GM19193 (cell line): ENCODE data around the gene PDLIM4.

ENCODE experiments used
- POLR2A ChIP-seq: IDR thresholded peaks from 4 replicates; pipeline ENCODE4 v1.6.1; 2011; ENCODE audit not compliant: insufficient read depth, insufficient read length; ENCODE audit errors: extremely low read depth

PDLIM4 gene

DNA sequence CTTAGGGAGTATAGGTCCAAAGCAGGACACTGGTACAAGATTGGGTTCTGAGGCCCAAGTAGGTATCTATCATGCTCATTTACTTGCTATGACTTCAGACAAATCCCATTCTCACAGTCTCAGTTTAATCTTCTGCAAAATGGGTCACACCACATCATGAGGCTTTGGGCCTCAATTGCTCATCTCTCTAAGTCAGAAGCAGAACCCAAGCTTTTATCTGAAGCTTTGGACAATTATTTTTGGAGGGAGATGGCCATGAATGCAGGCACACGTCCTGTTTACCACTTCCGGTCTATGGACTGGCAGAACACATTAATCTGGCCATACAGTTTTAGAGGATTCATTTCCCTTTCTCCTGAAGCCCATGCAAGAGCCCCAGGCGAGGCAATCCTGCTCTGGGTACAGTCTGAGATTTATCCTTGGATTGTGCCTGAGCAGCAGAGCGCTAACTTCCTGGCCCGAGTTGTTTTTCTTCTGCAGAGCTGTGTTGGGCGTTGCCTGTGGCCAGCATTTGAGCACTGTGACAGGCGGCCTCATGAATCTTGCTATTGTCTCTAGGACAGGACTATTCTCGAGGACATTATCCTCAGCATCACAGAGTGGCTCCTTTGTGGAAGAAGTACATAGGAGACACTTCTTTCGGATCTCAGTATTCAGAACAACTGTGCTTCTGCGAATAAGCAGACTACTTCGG, 52.8 kb downstream of the PDLIM4 start:
- no peak for TF ChIP-seq POLR2A

DNA sequence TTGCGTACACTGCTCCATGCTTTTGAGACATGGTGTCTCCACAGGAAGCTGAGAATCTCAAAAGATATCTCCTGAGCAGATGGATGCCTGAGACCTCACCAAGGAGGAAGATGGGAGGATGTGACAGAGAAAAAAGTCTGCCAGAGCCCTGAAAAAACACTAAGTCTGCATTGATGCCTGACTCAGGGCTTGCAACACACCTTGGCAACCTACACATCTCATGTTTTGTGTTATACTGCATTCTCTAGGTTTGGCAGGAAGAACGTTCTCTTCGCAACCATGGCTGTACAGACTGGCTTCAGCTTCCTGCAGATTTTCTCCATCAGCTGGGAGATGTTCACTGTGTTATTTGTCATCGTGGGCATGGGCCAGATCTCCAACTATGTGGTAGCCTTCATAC, 55.9 kb downstream of the PDLIM4 start:
- TF ChIP-seq POLR2A: no peak

- TF ChIP-seq POLR2A: no peak
Measured at GRCh38 chr5:132313961-132314432, 56.5 kb downstream of the PDLIM4 start.

GRCh38 chr5:132315529-132316067, 58.1 kb downstream of the PDLIM4 start:
- TF ChIP-seq POLR2A: no peak

- TF ChIP-seq POLR2A: no peak
Measured at GRCh38 chr5:132319975-132320374, 62.5 kb downstream of the PDLIM4 start.

- TF ChIP-seq POLR2A: no peak
Measured at GRCh38 chr5:132321109-132321721, 63.7 kb downstream of the PDLIM4 start.

- TF ChIP-seq POLR2A: no peak
Measured at GRCh38 chr5:132322266-132322665, 64.8 kb downstream of the PDLIM4 start.
